Naive thymus-derived CD8-positive, alpha-beta T cell (primary cell): Measurements from ENCODE around the gene PLXDC2. TPM values are rescaled to one million over a fixed set of nuclear protein-coding genes. Genes with fewer than 3 reads are reported as not detected.

Experiments used
- ATAC-seq, 2 donors: fragments of 150-1000 bp; cut with Tn5 transposase in 1 of 2; sonication (Bioruptor Pico), chemical (Tn5 transposase) in 1 of 2; 1 replicate in 1 of 2; 2 replicates in 1 of 2; pipeline ENCODE4 v1.10.0; 2021; ENCODE audit warnings: mild to moderate bottlenecking in 2 of 2, moderate library complexity in 2 of 2
- POLR2A ChIA-PET: fragments of 350-600 bp; sonication (Branson Sonifier 250); formaldehyde crosslinking; loops from one replicate; lab custom pipeline; 2021; ENCODE audit warnings: antibody characterized with exemption; lab: Charles Lee
- DNase-seq, 10 donors: peaks; one replicate each; pipeline versions ENCODE4 v3.0.0 to v3.0.0-alpha.2; 2020 to 2022
- H3K27ac Mint-ChIP-seq, 10 donors: one replicate each; pipeline ENCODE4 v1.8.0; 2020 to 2022; ENCODE audit warnings: mild to moderate bottlenecking in 10 of 10, mixed read lengths in 10 of 10, moderate library complexity in 4 of 10, inconsistent platforms in 1 of 10
- H3K27me3 Mint-ChIP-seq, 5 donors: one replicate each; pipeline ENCODE4 v1.8.0; 2021 to 2022; ENCODE audit warnings: mixed read lengths in 5 of 5
- H3K36me3 Mint-ChIP-seq, 3 donors: one replicate each; pipeline ENCODE4 v1.8.0; 2020 to 2022; ENCODE audit warnings: mixed read lengths in 3 of 3, mild to moderate bottlenecking in 2 of 3, inconsistent platforms in 1 of 3
- H3K4me1 Mint-ChIP-seq, 4 donors: one replicate each; pipeline ENCODE4 v1.8.0; 2021 to 2022; ENCODE audit warnings: mixed read lengths in 4 of 4
- H3K4me3 Mint-ChIP-seq, 10 donors: one replicate each; pipeline ENCODE4 v1.8.0; 2020 to 2022; ENCODE audit warnings: mild to moderate bottlenecking in 10 of 10, mixed read lengths in 10 of 10, moderate library complexity in 6 of 10, inconsistent platforms in 1 of 10
- H3K9me3 Mint-ChIP-seq, 9 donors: one replicate each; pipeline ENCODE4 v1.8.0; 2020 to 2022; ENCODE audit warnings: mixed read lengths in 9 of 9, mild to moderate bottlenecking in 3 of 9, inconsistent platforms in 1 of 9, moderate library complexity in 1 of 9
- polyA plus RNA-seq, 3 donors: library from polyadenylated mRNA; unstranded; fragments of 300-500 nt; fragmentation: Illumina TruSeq; gene quantifications; one replicate each; pipeline ENCODE4 v1.2.3, GENCODE V29; 2021
- total RNA-seq, 8 experiments: library from RNA in 2 of 8; stranded (reverse) in 2 of 8; gene quantifications; one replicate each; pipeline ENCODE4 v1.2.3 and lab custom pipeline; 2021 to 2026

PLXDC2 gene
- total and polyA plus RNA-seq, 5 experiments from 2014 or later: 0.07 to 0.44 (median 0.31) TPM; not detected in 2

DNA sequence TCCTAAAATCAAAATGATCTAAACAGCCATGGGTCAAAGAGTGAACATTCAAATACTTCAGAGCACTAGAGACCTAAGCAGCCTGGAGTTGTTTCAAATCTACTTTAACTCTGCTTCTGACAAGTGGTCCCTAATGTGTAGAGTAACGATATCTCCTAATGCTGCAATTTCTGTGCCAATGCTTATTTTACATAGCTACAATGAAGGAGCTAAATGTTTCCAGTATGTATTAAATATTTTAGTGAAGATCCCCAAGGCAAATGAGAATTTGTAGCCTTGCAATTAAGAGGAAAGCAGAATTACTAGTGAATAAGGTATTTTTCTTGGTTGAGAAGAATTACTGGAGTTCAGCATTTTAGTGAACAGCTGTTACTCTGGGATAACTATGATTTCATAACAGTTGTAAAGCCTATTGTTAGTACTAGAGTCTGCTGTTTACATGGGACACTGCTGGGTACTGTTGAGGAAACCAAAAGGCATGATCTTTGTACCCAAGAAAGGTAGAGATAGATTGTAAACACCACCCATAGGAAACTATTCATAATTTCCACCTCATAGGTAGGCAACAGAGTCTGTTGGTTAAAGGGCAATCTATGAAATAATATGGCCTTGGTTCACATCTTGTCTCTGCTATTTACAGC is 271.9 kb downstream of the PLXDC2 start:
- Mint-ChIP-seq H3K9me3 (peaks cover 0 to 16% (median 0%) of the 10 kb centered on the region in 9 donors), H3K27me3 (no peaks in the 10 kb centered on the region), H3K4me3 (no peak overlapping the region), H3K27ac (no peak overlapping the region), H3K4me1 (peaks cover 0 to 5% (median 0%) of the 10 kb centered on the region in 4 donors), H3K36me3 (no peaks in the 10 kb centered on the region)
- POLR2A ChIA-PET: no interaction called here
- DNase-seq (no peak), ATAC-seq (no peak)

DNA sequence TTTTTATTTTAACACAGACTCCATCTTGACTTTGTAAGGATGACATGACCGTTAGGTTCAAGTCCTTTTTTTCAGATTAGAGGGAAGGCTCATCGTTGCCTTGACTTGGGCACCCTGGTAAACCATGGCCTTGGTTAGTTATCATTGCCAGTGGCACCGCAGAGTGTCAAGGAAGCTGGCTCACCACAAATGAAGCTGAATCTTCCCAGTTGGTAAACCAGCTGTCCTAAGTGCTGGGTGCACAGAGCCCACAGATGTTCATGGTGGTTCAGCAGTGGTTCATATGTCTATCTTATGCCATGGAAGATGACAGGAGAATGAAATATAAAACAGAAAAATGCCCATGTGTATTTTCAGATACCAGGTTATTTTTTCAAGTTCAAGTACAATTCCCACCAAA is 273.6 kb downstream of the PLXDC2 start:
- H3K36me3 Mint-ChIP-seq: no peaks in the 10 kb centered on the region
- peaks cover 0 to 16% (median 0%) of the 10 kb centered on the region in 9 donors for H3K9me3 Mint-ChIP-seq
- DNase-seq (no peak), ATAC-seq (no peak)
- peaks cover 0 to 5% (median 0%) of the 10 kb centered on the region in 4 donors for H3K4me1 Mint-ChIP-seq
- H3K27ac Mint-ChIP-seq: no peak overlapping the region
- H3K27me3 Mint-ChIP-seq: no peaks in the 10 kb centered on the region
- no peak overlapping the region for H3K4me3 Mint-ChIP-seq
- POLR2A ChIA-PET: no interaction called here

DNA sequence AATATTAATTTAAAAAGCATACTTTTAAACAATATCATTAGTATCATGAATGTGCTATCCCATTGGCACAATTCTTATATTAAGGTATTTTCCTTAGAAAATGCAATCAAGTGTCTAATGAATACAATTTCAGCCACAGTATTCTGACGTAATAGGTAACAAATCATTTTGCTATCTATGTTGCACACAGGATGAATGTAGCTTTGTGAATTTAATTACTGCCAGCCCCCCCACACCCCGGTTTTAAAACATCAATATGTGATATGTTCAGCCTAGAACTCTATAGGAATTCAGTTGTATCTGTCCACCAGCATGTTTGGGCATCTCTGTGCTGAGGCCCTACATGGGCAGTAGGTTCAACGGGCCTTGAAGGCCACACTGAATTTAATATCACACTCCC is 274.6 kb downstream of the PLXDC2 start:
- DNase-seq (no peak), ATAC-seq (no peak)
- no peaks in the 10 kb centered on the region for H3K27me3 Mint-ChIP-seq
- H3K36me3 Mint-ChIP-seq: no peaks in the 10 kb centered on the region
- H3K4me1 Mint-ChIP-seq: peaks cover 0 to 5% (median 0%) of the 10 kb centered on the region in 4 donors
- H3K27ac Mint-ChIP-seq: no peak overlapping the region
- POLR2A ChIA-PET: no interaction called here
- peaks cover 0 to 19% (median 3%) of the 10 kb centered on the region in 9 donors for H3K9me3 Mint-ChIP-seq
- H3K4me3 Mint-ChIP-seq: no peak overlapping the region

- Mint-ChIP-seq H3K4me3 (no peak overlapping the region), H3K27ac (no peak overlapping the region), H3K36me3 (no peaks in the 10 kb centered on the region), H3K9me3 (peaks cover 0 to 27% (median 3%) of the 10 kb centered on the region in 9 donors), H3K4me1 (peaks cover 0 to 5% (median 0%) of the 10 kb centered on the region in 4 donors), H3K27me3 (no peaks in the 10 kb centered on the region)
- ATAC-seq (no peak), DNase-seq (no peak)
- POLR2A ChIA-PET: no interaction called here
Measured at GRCh38 chr10:20091698-20092097, 275.5 kb downstream of the PLXDC2 start.

GRCh38 chr10:20093600-20093999 is 277.4 kb downstream of the PLXDC2 start:
- no peak overlapping the region for H3K4me3 Mint-ChIP-seq
- POLR2A ChIA-PET: no interaction called here
- DNase-seq (no peak), ATAC-seq (no peak)
- peaks cover 0 to 27% (median 3%) of the 10 kb centered on the region in 9 donors for H3K9me3 Mint-ChIP-seq
- H3K27me3 Mint-ChIP-seq: no peaks in the 10 kb centered on the region
- no peak overlapping the region for H3K27ac Mint-ChIP-seq
- H3K4me1 Mint-ChIP-seq: peaks cover 0 to 5% (median 0%) of the 10 kb centered on the region in 4 donors
- no peaks in the 10 kb centered on the region for H3K36me3 Mint-ChIP-seq

DNA sequence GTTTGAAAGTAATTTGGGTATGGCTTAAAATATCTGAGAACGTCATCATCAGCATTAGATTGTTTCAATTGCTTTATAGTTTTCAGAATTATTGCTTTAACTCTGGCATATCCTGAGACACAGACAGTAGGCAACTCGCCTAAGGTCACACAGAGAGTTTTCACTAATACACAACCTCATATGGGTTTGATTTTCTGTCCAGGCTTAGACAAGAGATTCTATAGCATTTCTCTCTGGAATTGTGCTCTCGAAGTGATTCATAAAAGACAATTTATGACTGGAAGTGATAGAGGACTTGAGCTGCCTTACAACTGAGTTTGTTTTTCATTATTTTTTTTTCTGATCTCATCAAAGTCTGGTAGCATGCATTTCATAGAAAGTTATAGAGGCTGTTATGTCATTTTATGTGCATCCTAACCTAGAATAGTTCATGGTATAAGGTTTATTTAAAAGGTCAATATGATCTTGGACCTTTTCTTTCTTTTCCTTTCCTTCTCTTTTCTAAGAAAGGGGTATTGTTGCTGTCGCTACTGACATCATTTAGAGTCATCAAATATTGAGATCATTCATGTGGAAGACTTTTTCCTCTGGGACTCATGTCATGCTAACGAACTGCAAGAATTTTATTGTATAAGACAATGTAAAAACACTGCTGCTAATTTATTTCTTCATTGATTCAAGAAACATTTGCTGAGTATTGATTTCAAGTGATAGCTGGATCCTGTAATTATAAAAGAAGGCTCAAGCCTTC is 278.2 kb downstream of the PLXDC2 start:
- H3K9me3 Mint-ChIP-seq: peaks cover 0 to 27% (median 3%) of the 10 kb centered on the region in 9 donors
- no peak for ATAC-seq
- H3K4me3 Mint-ChIP-seq: no peak overlapping the region
- H3K36me3 Mint-ChIP-seq: no peaks in the 10 kb centered on the region
- no peaks in the 10 kb centered on the region for H3K27me3 Mint-ChIP-seq
- no peak for DNase-seq
- no peak overlapping the region for H3K27ac Mint-ChIP-seq
- POLR2A ChIA-PET: no interaction called here
- peaks cover 0 to 5% (median 0%) of the 10 kb centered on the region in 4 donors for H3K4me1 Mint-ChIP-seq

- H3K4me3 Mint-ChIP-seq: no peak overlapping the region
- peaks cover 0 to 24% (median 4%) of the 10 kb centered on the region in 9 donors for H3K9me3 Mint-ChIP-seq
- POLR2A ChIA-PET: no interaction called here
- no peaks in the 10 kb centered on the region for H3K27me3 Mint-ChIP-seq
- H3K4me1 Mint-ChIP-seq: no peaks in the 10 kb centered on the region
- no peak for DNase-seq
- H3K36me3 Mint-ChIP-seq: no peaks in the 10 kb centered on the region
- peak overlapping the region in 1 of 10 donors; percentile 24 for H3K27ac Mint-ChIP-seq
- ATAC-seq: no peak
Measured at GRCh38 chr10:20100171-20100570, 283.9 kb downstream of the PLXDC2 start.

DNA sequence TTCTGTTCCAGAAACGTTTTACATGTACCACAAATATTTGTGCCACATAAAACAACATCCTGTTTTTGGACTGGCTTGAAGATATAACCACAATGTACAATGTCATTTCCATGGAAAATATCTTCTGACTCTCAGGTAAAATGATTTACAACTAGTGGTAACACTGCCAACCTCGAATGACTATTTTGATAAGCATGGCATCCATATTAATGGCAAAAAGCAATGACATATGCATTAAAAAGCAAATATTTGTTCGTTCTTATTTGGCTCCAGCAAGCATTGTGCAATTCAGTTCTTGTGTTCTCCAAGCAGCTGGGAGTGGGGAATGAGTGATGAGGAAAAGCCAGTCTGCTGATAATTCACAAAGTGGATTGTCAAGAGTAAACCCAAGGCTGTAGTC is 289.0 kb downstream of the PLXDC2 start:
- no peak overlapping the region for H3K4me3 Mint-ChIP-seq
- ATAC-seq (no peak), DNase-seq (no peak)
- POLR2A ChIA-PET: no interaction called here
- H3K27ac Mint-ChIP-seq: no peak overlapping the region
- peaks cover 0 to 13% (median 3%) of the 10 kb centered on the region in 9 donors for H3K9me3 Mint-ChIP-seq
- no peaks in the 10 kb centered on the region for H3K4me1 Mint-ChIP-seq
- no peaks in the 10 kb centered on the region for H3K36me3 Mint-ChIP-seq
- H3K27me3 Mint-ChIP-seq: no peaks in the 10 kb centered on the region

- Mint-ChIP-seq H3K27ac (no peak overlapping the region), H3K9me3 (peaks cover 0 to 13% (median 3%) of the 10 kb centered on the region in 9 donors), H3K4me3 (no peak overlapping the region), H3K27me3 (no peaks in the 10 kb centered on the region), H3K36me3 (no peaks in the 10 kb centered on the region), H3K4me1 (no peaks in the 10 kb centered on the region)
- DNase-seq: no peak
- no peak for ATAC-seq
- POLR2A ChIA-PET: no interaction called here
Measured at GRCh38 chr10:20105931-20106330, 289.7 kb downstream of the PLXDC2 start.

GRCh38 chr10:20108021-20108420 is 291.8 kb downstream of the PLXDC2 start:
- H3K27me3 Mint-ChIP-seq: no peaks in the 10 kb centered on the region
- POLR2A ChIA-PET: no interaction called here
- H3K4me1 Mint-ChIP-seq: no peaks in the 10 kb centered on the region
- ATAC-seq (no peak), DNase-seq (no peak)
- no peaks in the 10 kb centered on the region for H3K36me3 Mint-ChIP-seq
- no peak overlapping the region for H3K4me3 Mint-ChIP-seq
- H3K9me3 Mint-ChIP-seq: peaks cover 0 to 7% (median 1%) of the 10 kb centered on the region in 9 donors
- no peak overlapping the region for H3K27ac Mint-ChIP-seq

- Mint-ChIP-seq H3K27ac (no peak overlapping the region), H3K4me1 (no peaks in the 10 kb centered on the region), H3K27me3 (no peaks in the 10 kb centered on the region), H3K36me3 (no peaks in the 10 kb centered on the region), H3K9me3 (peaks cover 0 to 11% (median 0%) of the 10 kb centered on the region in 9 donors), H3K4me3 (no peak overlapping the region)
- DNase-seq (no peak), ATAC-seq (no peak)
- POLR2A ChIA-PET: no interaction called here
Measured at GRCh38 chr10:20109613-20110012, 293.4 kb downstream of the PLXDC2 start.

DNA sequence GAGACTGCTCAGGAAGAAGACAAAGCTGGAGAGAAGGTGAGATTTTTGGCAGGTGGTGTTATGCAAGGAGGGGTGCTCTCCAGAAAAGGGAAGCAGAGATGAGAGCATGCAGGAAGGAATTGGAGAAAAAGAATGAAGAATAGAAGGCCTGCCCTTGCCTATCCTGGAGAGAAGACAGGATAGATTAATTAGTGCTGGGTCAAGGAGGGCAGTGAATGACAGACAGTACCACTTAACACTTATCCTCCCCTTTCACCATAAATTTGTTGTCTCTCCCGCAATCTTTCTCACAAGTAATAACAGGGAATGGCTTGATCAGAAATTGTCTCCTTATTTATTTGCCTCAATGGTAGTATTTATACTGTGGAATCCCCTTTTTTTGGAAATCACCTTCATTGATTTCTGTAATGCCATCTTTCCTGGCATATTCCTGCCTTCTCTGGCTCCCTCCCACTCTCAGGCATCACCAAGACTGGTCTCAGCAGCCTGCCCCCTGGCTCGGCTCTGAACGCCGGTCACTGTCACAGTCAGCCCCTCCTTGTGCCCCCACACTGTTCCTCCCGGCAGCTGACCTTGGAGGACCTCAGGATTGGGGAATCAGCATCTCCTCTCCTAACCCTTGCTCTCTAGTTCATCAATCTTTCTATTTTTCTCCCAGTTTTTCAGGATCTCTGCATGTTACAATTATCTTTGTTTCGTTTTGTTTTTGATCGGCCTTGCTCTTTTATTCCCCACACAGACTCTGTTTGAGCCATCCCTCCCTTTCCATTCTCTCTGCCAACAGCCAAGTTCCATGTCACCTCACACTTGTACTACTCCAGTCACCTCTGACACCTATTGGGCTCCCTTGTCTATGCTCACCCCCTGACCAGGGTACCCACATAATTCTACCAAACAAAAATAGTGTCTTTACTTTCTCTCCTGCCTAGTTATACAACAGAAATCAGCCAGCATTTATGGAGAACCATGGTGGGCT is 294.2 kb downstream of the PLXDC2 start:
- no peaks in the 10 kb centered on the region for H3K36me3 Mint-ChIP-seq
- H3K27ac Mint-ChIP-seq: no peak overlapping the region
- H3K4me3 Mint-ChIP-seq: no peak overlapping the region
- POLR2A ChIA-PET: no interaction called here
- ATAC-seq (no peak), DNase-seq (no peak)
- H3K4me1 Mint-ChIP-seq: no peaks in the 10 kb centered on the region
- peaks cover 0 to 11% (median 0%) of the 10 kb centered on the region in 9 donors for H3K9me3 Mint-ChIP-seq
- no peaks in the 10 kb centered on the region for H3K27me3 Mint-ChIP-seq
